Measurements from ENCODE around the gene IAPP. TPM values are rescaled to one million over a fixed set of nuclear protein-coding genes. Genes with fewer than 3 reads are reported as not detected.

The IAPP gene
- total RNA-seq, 1 experiment from 2014 or later, result not detected

DNA sequence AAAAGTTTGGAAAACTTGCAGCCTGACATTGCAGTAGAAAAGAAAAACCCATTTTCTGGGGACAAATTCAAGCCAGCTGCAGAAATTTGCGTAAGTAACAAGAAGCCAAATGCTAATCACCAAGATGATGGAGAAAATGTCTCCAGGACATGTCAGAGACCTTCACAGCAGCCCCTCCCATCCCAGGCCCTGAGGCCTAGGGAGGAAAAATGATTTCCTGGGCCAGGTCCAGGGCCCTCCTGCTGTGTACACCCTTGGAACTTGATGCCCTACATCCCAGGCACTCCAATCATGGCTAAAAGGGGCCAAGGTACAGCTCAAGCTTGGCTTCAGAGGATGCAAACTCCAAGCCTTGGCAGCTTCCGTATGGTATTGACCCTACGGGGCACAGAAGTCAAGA, 14.5 kb downstream of the IAPP start:
- Histone ChIP-seq H3K14ac (ENCODE audit: insufficient read depth, low read length) (no peak overlapping the region), H3K23me2 (ENCODE audit: insufficient read length, low read depth, low read length, poor library complexity, severe bottlenecking) (no peaks in the 10 kb centered on the region), H3K4me1 (ENCODE audit: insufficient read depth, low read length) (peaks cover 3% of the 10 kb centered on the region; the same call in 1 of the 2 replicates), H2BK15ac (ENCODE audit: low read depth, low read length) (no peak overlapping the region), H4K20me1 (ENCODE audit: control insufficient read depth, insufficient read depth, insufficient read length) (no peaks in the 10 kb centered on the region), H2BK5ac (ENCODE audit: insufficient read length, low read length) (no peak overlapping the region), H2AK5ac (ENCODE audit: insufficient read length, low read length) (no peak overlapping the region), H3K23ac (ENCODE audit: insufficient read length, low read depth, low read length) (no peak overlapping the region), H2AFZ (ENCODE audit: low read length) (no peak overlapping the region), H3K4ac (ENCODE audit: low read depth, low read length) (no peak overlapping the region), H3T11ph (ENCODE audit: low read length) (no peak overlapping the region), H3K27me3 (ENCODE audit: insufficient read depth, low read length) (no peaks in the 10 kb centered on the region), H3K79me2 (ENCODE audit: insufficient read depth, low read length) (no peaks in the 10 kb centered on the region), H4K8ac (replicated peaks; ENCODE audit: insufficient read length, low read depth, low read length) (no peak overlapping the region), H3K9me3 (ENCODE audit: control insufficient read depth, low read depth, low read length) (no peaks in the 10 kb centered on the region), H3K79me1 (ENCODE audit: insufficient read depth, low read depth, low read length, poor library complexity, severe bottlenecking) (no peaks in the 10 kb centered on the region), H2BK120ac (ENCODE audit: low read depth, low read length, poor library complexity, severe bottlenecking) (no peak overlapping the region), H3K56ac (ENCODE audit: insufficient read length, low read depth, low read length) (no peak overlapping the region), H2BK20ac (ENCODE audit: low read depth, low read length, poor library complexity, severe bottlenecking) (no peak overlapping the region), H3K27ac (ENCODE audit: insufficient read length, low read depth, low read length) (no peak overlapping the region), H3K9ac (ENCODE audit: extremely low read depth, insufficient read length, low read length) (no peak overlapping the region), H3K18ac (ENCODE audit: insufficient read length, low read depth, low read length) (no peak overlapping the region), H2BK12ac (ENCODE audit: insufficient read length, low read depth, low read length) (no peak overlapping the region), H4K91ac (ENCODE audit: insufficient read length, low read depth, low read length) (no peak overlapping the region), H3K4me2 (ENCODE audit: insufficient read depth, insufficient read length, low read length) (no peak overlapping the region), H4K5ac (ENCODE audit: insufficient read length, low read depth, low read length) (no peak overlapping the region)
- no peaks in the 10 kb centered on the region; a peak in 1 of 5 replicates for H3K9me3 Mint-ChIP-seq
- no peak overlapping the region for H3K27ac Mint-ChIP-seq
- H3K4me1 Mint-ChIP-seq, result peaks cover 0 to 3% of the 10 kb centered on the region in 2 experiments; a peak in 1 of 4 replicates
- no peak for DNase-seq
- WGBS (ENCODE audit: extremely low coverage, insufficient read length, low lambda C conversion rate), result no CpG with 5 or more reads among the region's 3 CpGs
- TF ChIP-seq, protein P1, sequence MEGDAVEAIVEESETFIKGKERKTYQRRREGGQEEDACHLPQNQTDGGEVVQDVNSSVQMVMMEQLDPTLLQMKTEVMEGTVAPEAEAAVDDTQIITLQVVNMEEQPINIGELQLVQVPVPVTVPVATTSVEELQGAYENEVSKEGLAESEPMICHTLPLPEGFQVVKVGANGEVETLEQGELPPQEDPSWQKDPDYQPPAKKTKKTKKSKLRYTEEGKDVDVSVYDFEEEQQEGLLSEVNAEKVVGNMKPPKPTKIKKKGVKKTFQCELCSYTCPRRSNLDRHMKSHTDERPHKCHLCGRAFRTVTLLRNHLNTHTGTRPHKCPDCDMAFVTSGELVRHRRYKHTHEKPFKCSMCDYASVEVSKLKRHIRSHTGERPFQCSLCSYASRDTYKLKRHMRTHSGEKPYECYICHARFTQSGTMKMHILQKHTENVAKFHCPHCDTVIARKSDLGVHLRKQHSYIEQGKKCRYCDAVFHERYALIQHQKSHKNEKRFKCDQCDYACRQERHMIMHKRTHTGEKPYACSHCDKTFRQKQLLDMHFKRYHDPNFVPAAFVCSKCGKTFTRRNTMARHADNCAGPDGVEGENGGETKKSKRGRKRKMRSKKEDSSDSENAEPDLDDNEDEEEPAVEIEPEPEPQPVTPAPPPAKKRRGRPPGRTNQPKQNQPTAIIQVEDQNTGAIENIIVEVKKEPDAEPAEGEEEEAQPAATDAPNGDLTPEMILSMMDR (conservative IDR thresholded peaks at IDR 0.05), result no peak
- peaks cover 0 to 2% (median 0%) of the 10 kb centered on the region in 3 experiments; a peak in 1 of 7 replicates for H3K36me3 Mint-ChIP-seq (ENCODE audit: insufficient read depth in 1 of 3, low read depth in 3 of 3)
- no peaks in the 10 kb centered on the region for H3K27me3 Mint-ChIP-seq (ENCODE audit: low read depth)
- no peak overlapping the region for H3K4me3 Mint-ChIP-seq
